C4-2B (cell line): ENCODE data around the gene CCDC85C.

Experiments used
- ZFX ChIP-seq: fragments of 450-650 bp; IDR thresholded peaks from 2 replicates; pipeline ENCODE4 v1.6.1; 2017
- TF ChIP-seq, protein P1 (sequence below): fragments of 450-650 bp; conservative IDR thresholded peaks from 2 replicates; pipeline ENCODE4 v1.5.1; 2017; ENCODE audit warnings: mild to moderate bottlenecking

DNA sequence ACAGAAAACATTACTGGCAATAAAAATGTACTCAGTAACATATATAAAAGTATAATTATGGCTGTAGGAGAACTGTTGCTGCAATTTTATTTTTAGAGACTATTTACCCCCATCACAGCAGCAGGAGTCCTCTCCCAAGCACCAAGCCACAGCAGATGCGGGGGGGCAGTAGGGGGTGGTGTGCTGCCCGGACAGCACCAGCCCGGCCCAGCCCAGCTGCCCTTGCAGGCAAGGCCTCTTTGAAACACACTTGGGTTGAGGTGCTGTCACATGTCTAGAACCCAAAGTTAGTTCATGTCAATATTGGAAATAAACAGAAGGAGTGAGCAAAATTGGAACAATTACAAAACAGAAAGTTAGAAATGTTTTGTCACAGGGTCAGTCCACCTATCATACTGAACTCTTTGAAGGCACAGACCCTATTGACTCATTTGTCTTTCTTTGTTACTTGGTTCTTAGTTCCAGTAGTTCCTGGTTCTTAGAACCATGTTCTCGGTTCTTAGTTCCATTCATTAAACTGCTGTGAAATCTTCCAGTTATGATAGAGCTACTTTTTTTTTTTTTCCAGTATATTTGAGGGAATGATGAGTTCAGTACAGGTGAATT lies 100.1 kb downstream of the CCDC85C start:
- TF ChIP-seq, protein P1, sequence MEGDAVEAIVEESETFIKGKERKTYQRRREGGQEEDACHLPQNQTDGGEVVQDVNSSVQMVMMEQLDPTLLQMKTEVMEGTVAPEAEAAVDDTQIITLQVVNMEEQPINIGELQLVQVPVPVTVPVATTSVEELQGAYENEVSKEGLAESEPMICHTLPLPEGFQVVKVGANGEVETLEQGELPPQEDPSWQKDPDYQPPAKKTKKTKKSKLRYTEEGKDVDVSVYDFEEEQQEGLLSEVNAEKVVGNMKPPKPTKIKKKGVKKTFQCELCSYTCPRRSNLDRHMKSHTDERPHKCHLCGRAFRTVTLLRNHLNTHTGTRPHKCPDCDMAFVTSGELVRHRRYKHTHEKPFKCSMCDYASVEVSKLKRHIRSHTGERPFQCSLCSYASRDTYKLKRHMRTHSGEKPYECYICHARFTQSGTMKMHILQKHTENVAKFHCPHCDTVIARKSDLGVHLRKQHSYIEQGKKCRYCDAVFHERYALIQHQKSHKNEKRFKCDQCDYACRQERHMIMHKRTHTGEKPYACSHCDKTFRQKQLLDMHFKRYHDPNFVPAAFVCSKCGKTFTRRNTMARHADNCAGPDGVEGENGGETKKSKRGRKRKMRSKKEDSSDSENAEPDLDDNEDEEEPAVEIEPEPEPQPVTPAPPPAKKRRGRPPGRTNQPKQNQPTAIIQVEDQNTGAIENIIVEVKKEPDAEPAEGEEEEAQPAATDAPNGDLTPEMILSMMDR, result no peak
- TF ChIP-seq ZFX, result no peak
